ENCODE data around the gene MOCS3. TPM values are rescaled to one million over a fixed set of nuclear protein-coding genes. Genes with fewer than 3 reads are reported as not detected.

MOCS3 gene
- total and polyA plus RNA-seq, 2 donors (not counting 3 experiments of a cell fraction or from before 2014, with no cell fraction given): 3.2 to 3.6 TPM

DNA sequence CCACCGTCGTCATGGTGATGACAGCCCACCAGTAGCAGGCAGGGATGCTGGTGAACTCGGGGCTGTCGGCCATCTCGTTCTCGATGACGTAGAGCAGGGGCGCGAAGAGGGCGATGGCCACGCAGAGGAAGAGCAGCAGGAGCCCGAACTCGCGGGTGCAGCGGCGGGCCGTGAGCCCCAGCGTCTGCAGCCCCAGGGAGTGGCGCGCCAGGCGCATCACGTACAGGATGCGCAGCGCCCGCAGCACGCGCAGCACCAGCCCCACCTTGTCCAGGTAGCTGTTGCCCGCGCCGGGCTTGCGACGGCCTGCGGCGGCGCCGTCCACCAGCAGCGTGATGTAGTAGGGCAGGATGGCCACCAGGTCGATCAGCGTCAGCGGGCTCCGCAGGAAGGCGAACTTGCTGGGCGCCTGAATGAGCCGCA lies 45.7 kb downstream of the MOCS3 start:
- TF ChIP-seq GATA2 (IDR thresholded peaks at IDR 0.05; ENCODE audit: insufficient read depth, insufficient read length, low read depth, low read length) (no peak), MAX (IDR thresholded peaks at IDR 0.05; ENCODE audit: insufficient read depth, insufficient read length) (no peak), FOS (IDR thresholded peaks at IDR 0.05; ENCODE audit: borderline replicate concordance, insufficient read depth, low read length) (no peak), POLR2AphosphoS5 (IDR thresholded peaks at IDR 0.05; ENCODE audit: insufficient read depth, low read depth, low read length) (no peak), JUN (IDR thresholded peaks at IDR 0.05; ENCODE audit: borderline replicate concordance, insufficient read depth, insufficient read length, low read depth) (no peak), CTCF (IDR thresholded peaks at IDR 0.05; ENCODE audit: extremely low read depth in 1 of 2, insufficient read depth in 1 of 2, low read depth in 1 of 2, low read length in 2 of 2) (no peak), EZH2 (IDR thresholded peaks at IDR 0.05; ENCODE audit: borderline replicate concordance, low read depth, low read length, severe bottlenecking) (no peak), POLR2A (IDR thresholded peaks at IDR 0.05; ENCODE audit: low read depth, low read length) (no peak), MYC (IDR thresholded peaks at IDR 0.05; ENCODE audit: low read depth, low read length) (no peak)
- intact Hi-C loops (cut with micrococcal nuclease): no loop called here
- no TSS peak for BruUV-seq (replicated peaks)
- Histone ChIP-seq H3K27ac (ENCODE audit: insufficient read depth, low read depth, low read length) (no peak overlapping the region), H3K4me2 (ENCODE audit: insufficient read depth, low read length) (no peak overlapping the region), H3K9me1 (replicated peaks; ENCODE audit: control insufficient read depth, extremely low read depth, insufficient read depth, low read length) (no peaks in the 10 kb centered on the region), H3K27me3 (ENCODE audit: control insufficient read depth in 2 of 2, insufficient read depth in 2 of 2, low read length in 2 of 2) (peaks cover 0 to 3% of the 10 kb centered on the region in 2 experiments), H3K36me3 (ENCODE audit: control insufficient read depth in 2 of 2, extremely low read depth in 1 of 2, insufficient read depth in 2 of 2, low read length in 2 of 2) (no peaks in the 10 kb centered on the region), H3K4me1 (ENCODE audit: control insufficient read depth, extremely low read depth, insufficient read depth, low read length) (no peaks in the 10 kb centered on the region), H3K9me3 (replicated peaks; ENCODE audit: control insufficient read depth, insufficient read depth, low read length) (no peaks in the 10 kb centered on the region), H4K20me1 (replicated peaks; ENCODE audit: control insufficient read depth, extremely low read depth, insufficient read depth, low read length) (no peaks in the 10 kb centered on the region), H3K4me3 (replicated peaks in 1 of 3; ENCODE audit: insufficient read depth in 1 of 3, low read depth in 1 of 3, low read length in 3 of 3) (no peak overlapping the region), H3K9ac (replicated peaks; ENCODE audit: extremely low read depth, insufficient read depth, low read length) (no peak overlapping the region), H2AFZ (ENCODE audit: low read depth, low read length) (no peak overlapping the region), H3K79me2 (ENCODE audit: control insufficient read depth, insufficient read depth, low read length) (no peaks in the 10 kb centered on the region)
- POLR2A ChIA-PET: no interaction called here
- CTCF ChIA-PET: interaction anchor here (0.9 to 2.0 kb wide), 2 partner anchors 11 to 696 kb away, joined by 3 to 10 read pairs; no protein-coding TSS in a partner anchor
- FAIRE-seq (no peak), DNase-seq (ENCODE audit: low read depth, low spot score) (no peak)
- dilution Hi-C loops (cut with MboI; ENCODE audit: extremely low pct_ligation_motif_present, low sequenced_read_pairs): no loop called here
